Heart right ventricle (tissue), 16 donors: ENCODE results near the gene CRTC1. TPM values are rescaled to one million over a fixed set of nuclear protein-coding genes. Genes with fewer than 3 reads are reported as not detected.
"Not testable (repeated sequence)": the region's sequence is repeated elsewhere in the genome, so short reads cannot be mapped to it uniquely, and the experiment has no call there.

Experiments used
- ATAC-seq, 8 donors: fragments of 200-7000 bp; cut with Tn5 transposase; one replicate each; pipeline ENCODE4 v1.9.1; 2020; ENCODE audit warnings: mild to moderate bottlenecking in 8 of 8, moderate library complexity in 8 of 8, moderate number of reproducible peaks in 1 of 8
- DNase-seq, 2 donors: peaks; one replicate each; pipeline ENCODE4 v3.0.0-alpha.2; 2020
- H3K27ac ChIP-seq, 10 donors: fragments of 200-600 bp; sonication (generic) in 2 of 10; one replicate each; pipeline versions ENCODE4 v1.5.0 to v1.8.0; 2020 to 2022; ENCODE audit warnings: mild to moderate bottlenecking in 3 of 10
- H3K27me3 ChIP-seq, 7 donors: fragments of 200-600 bp; one replicate each; pipeline ENCODE4 v1.8.0; 2021 to 2022; ENCODE audit warnings: mild to moderate bottlenecking in 2 of 7
- H3K36me3 ChIP-seq, 9 donors: fragments of 200-600 bp; sonication (generic) in 1 of 9; one replicate each; pipeline versions ENCODE4 v1.5.0 to v1.8.0; 2020 to 2022; ENCODE audit warnings: mild to moderate bottlenecking in 2 of 9
- H3K4me1 ChIP-seq, 9 donors: fragments of 200-600 bp; sonication (generic) in 1 of 9; one replicate each; pipeline versions ENCODE4 v1.5.0 to v1.8.0; 2020 to 2022; ENCODE audit warnings: mild to moderate bottlenecking in 4 of 9
- H3K4me3 ChIP-seq, 10 donors: fragments of 200-600 bp; sonication (generic) in 2 of 10; one replicate each; pipeline versions ENCODE4 v1.5.0 to v1.8.0; 2020 to 2022; ENCODE audit warnings: mild to moderate bottlenecking in 7 of 10, moderate library complexity in 2 of 10
- H3K9me3 ChIP-seq, 11 donors: fragments of 200-600 bp in 10 of 11; sonication (generic) in 2 of 11; one replicate each; pipeline versions ENCODE4 v1.5.0 to v1.8.0; 2013 to 2022; ENCODE audit warnings: mild to moderate bottlenecking in 2 of 11, control low read depth in 1 of 11, moderate library complexity in 1 of 11
- CTCF ChIP-seq, 9 donors: fragments of 200-600 bp; sonication (generic) in 2 of 9; IDR thresholded peaks; one replicate each; pipeline versions ENCODE4 v1.5.0 to v1.8.0; 2021 to 2022; ENCODE audit warnings: antibody characterized with exemption in 9 of 9, mild to moderate bottlenecking in 5 of 9, moderate library complexity in 1 of 9
- WGBS, 2 donors: extraction: QIAGEN DNeasy Blood & Tissue Kit; methylation state at CpG; one replicate each; pipeline ENCODE4 v1.1.7; 2013; ENCODE audit warnings: inconsistent platforms in 1 of 2; 5-methylcytosine and 5-hydroxymethylcytosine counted together
- intact Hi-C, 10 donors: fragments of 100-400 bp; cut with DNase I; formaldehyde crosslinking; loops; one replicate each; pipeline versions ENCODE4 v1.11.1 to v1.14.2; 2022
- polyA plus RNA-seq, 2 donors: library from polyadenylated mRNA; stranded (reverse); fragments of 200-250 nt; gene quantifications; one replicate each; pipeline ENCODE4 v1.2.3, GENCODE V29; 2013
- total RNA-seq, 10 donors: library from RNA; stranded (reverse); fragmentation: NEBNext Ultra II Directional in 3 of 10; extraction: Animal tissue kit (Norgen Biotek cat#: 25700) in 3 of 10; gene quantifications; one replicate each; pipeline versions ENCODE4 v1.2.1 to v1.2.4, GENCODE V29; 2021 to 2023
- donor health status: Arrhythmogenic right ventricular cardiomyopathy.
- donor health status: ischemic (EF 13 %, LVEDD 7.1; RV severe dilation, severe dysfunction).
- donor health status: healthy with polysubstance abuse.
- donor health status: DM: no; HTN: yes; CAD: no.
- donor health status: DM: no; HTN: no; CAD: no.
- donor health status: ischemic (EF 25% LVEDD 6.9; RV normal size, moderate dysfunction).
- donor health status: ischemic (EF 25% LVEDD 5.7; RV mildly dilated, moderate dysfunction).
- donor health status: healthy.
- donor health status: DM: yes; HTN: yes; CAD: no.
- donor health status: Ischemic cardiomyopathy.
- donor health status: ischemic (EF 35%, LVEDD 5.7; RV mildly dilated, moderate dysfunction).
- donor health status: nonischemic (EF 11% LVEDD 7.7; RV severe dilation, severe dysfunction).
- donor health status: DM: yes; HTN: yes; CAD: no.
- donor health status: PGD.
- donor health status: ischemic (EF 29% LVEDD 5.4; RV normal size, mild dysfunction).
- donor health status: nonischemic (EF 23%, LVEDD 6.1; RV moderate dilation, normal function).

The CRTC1 gene
- total and polyA plus RNA-seq, 12 donors: 3.2 to 11.8 (median 9.1) TPM

GRCh38 chr19:18729933-18730530 is 46.6 kb downstream of the CRTC1 start:
- 96 to 99% methylated on average over 18 of the region's 18 CpGs for WGBS, 2 donors
- Histone ChIP-seq H3K4me3 (no peak overlapping the region), H3K27me3 (no peaks in the 10 kb centered on the region), H3K9me3 (no peaks in the 10 kb centered on the region), H3K27ac (no peak overlapping the region), H3K4me1 (peaks cover 0 to 24% (median 14%) of the 10 kb centered on the region in 9 donors), H3K36me3 (peaks cover 0 to 3% (median 0%) of the 10 kb centered on the region in 9 donors)
- DNase-seq (no peak), ATAC-seq (no peak)
- intact Hi-C loops: no loop called here
- no peak for TF ChIP-seq CTCF (IDR thresholded peaks at IDR 0.05)

DNA sequence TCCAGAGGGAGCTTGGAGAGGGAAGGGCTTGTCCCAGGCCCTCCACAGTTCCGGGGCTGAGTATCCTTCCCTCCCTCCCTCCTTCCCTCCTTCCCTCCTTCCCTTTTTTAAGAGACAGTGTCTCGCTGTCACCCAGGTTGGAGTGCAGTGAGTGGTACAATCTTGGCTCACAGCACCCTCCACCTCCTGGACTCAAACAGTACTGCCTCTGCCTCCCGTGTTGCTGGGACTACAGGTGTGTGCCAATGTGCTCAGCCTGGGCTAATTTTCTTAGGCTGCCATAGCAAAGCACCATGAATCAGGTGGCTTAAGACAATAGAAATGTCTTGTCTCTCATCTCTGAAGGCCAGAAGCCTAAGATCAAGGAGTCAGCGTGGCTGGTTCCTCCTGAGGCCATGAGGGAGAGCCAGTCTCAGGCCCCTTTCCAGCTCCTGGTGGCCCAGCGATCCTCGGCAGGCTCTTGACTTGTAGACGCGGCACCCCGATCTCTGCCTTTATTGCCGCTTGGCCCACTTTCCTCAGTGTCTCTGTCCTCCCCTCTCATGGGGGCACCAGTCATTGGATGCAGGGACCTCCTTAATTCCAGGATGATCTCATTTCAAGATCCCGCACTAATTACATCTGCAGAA is 47.5 kb downstream of the CRTC1 start:
- Histone ChIP-seq H3K4me3 (no peak overlapping the region), H3K9me3 (no peaks in the 10 kb centered on the region), H3K4me1 (peaks cover 0 to 24% (median 14%) of the 10 kb centered on the region in 9 donors), H3K27me3 (no peaks in the 10 kb centered on the region), H3K27ac (no peak overlapping the region), H3K36me3 (peaks cover 0 to 3% (median 0%) of the 10 kb centered on the region in 9 donors)
- DNase-seq: no peak
- 85 to 88% methylated on average over 11 of the region's 11 CpGs for WGBS, 2 donors
- ATAC-seq: no peak
- intact Hi-C loops: no loop called here
- TF ChIP-seq CTCF (IDR thresholded peaks at IDR 0.05): no peak

- WGBS, 2 donors: 48 to 53% methylated on average over 15 of the region's 15 CpGs
- no peak for DNase-seq
- no peak overlapping the region for H3K27ac ChIP-seq
- TF ChIP-seq CTCF (IDR thresholded peaks at IDR 0.05): no peak
- H3K36me3 ChIP-seq: peaks cover 0 to 3% (median 0%) of the 10 kb centered on the region in 9 donors
- H3K4me3 ChIP-seq: no peak overlapping the region
- H3K27me3 ChIP-seq: no peaks in the 10 kb centered on the region
- H3K4me1 ChIP-seq: peaks cover 0 to 24% (median 14%) of the 10 kb centered on the region in 9 donors
- no peaks in the 10 kb centered on the region for H3K9me3 ChIP-seq
- intact Hi-C loops: no loop called here
- peak in 1 of 8 donors; percentile 42 for ATAC-seq
Observed at GRCh38 chr19:18731562-18732008, 48.1 kb downstream of the CRTC1 start.

DNA sequence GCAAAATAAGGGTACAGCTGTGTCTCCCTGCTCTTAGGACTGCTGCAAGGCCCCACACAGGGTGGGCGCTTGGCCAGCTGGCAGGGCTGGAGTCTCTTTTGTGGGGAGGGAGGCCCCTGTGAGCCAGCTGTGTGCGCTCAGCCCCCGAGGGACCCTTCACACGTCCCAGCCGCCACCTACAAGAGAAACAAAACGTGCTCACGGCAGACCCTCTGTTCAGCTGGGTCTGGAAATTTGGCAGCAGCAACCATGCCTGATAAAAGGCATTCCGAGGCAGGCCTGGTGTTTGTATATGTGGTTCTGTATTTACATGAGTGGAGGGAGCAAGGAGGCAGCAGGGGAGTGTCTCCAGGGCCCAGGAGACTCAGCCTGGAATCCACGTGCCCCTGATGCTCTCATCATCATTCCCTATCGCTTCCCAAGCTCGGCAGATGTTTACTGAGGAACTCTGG is 49.7 kb downstream of the CRTC1 start:
- peak in 6 of 8 donors; percentile 36 to 60 (median 52) for ATAC-seq
- intact Hi-C loops: no loop called here

GRCh38 chr19:18733762-18734332 is 50.4 kb downstream of the CRTC1 start:
- WGBS, 2 donors: 89 to 91% methylated on average over 11 of the region's 11 CpGs
- ATAC-seq, DNase-seq, H3K27me3 ChIP-seq, H3K27ac ChIP-seq, H3K4me3 ChIP-seq, H3K9me3 ChIP-seq, H3K36me3 ChIP-seq, intact Hi-C loops: not testable (repeated sequence)
- H3K4me1 ChIP-seq: peaks cover 0 to 28% (median 14%) of the 10 kb centered on the region in 9 donors

More for the DNA sequence above, 49.7 kb downstream of the CRTC1 start:
- Histone ChIP-seq H3K4me1 (peaks cover 0 to 28% (median 14%) of the 10 kb centered on the region in 9 donors), H3K36me3 (peaks cover 0 to 3% (median 0%) of the 10 kb centered on the region in 9 donors), H3K9me3 (no peaks in the 10 kb centered on the region), H3K27me3 (no peaks in the 10 kb centered on the region), H3K27ac (no peak overlapping the region), H3K4me3 (no peak overlapping the region)
- DNase-seq: peak in 1 of 2 donors; percentile 58
- 14 to 28% methylated on average over 11 of the region's 11 CpGs for WGBS, 2 donors
- no peak for TF ChIP-seq CTCF (IDR thresholded peaks at IDR 0.05)
